ENCODE measurements around the gene EWSR1. TPM values are rescaled to one million over a fixed set of nuclear protein-coding genes. Genes with fewer than 3 reads are reported as not detected.

EWSR1 gene
- total RNA-seq, 1 donor from 2014 or later = 199 TPM

- H3K9me3 ChIP-seq (ENCODE audit: insufficient read depth, low read depth, low read length) = no peaks in the 10 kb centered on the region
- TF ChIP-seq EZH2 (IDR thresholded peaks at IDR 0.05; ENCODE audit: insufficient read depth, low read length) (no peak), CTCF (IDR thresholded peaks at IDR 0.05; ENCODE audit: insufficient read depth, low read depth, low read length) (no peak)
- H3K4me2 ChIP-seq (ENCODE audit: low read length) = no peak overlapping the region
- DNase-seq (ENCODE audit: low read depth) (no peak), FAIRE-seq (no peak)
- no peaks in the 10 kb centered on the region for H3K4me1 ChIP-seq (ENCODE audit: insufficient read depth, low read length)
- H3K4me1 Mint-ChIP-seq (ENCODE audit: low read depth, unreplicated experiment) = peaks cover 4% of the 10 kb centered on the region
- no peak overlapping the region for H3K27ac Mint-ChIP-seq (ENCODE audit: unreplicated experiment)
- no peak overlapping the region for H3K27ac ChIP-seq (ENCODE audit: low read depth, low read length)
- H3K79me2 ChIP-seq (ENCODE audit: insufficient read depth, low read length) = no peaks in the 10 kb centered on the region
- H3K36me3 ChIP-seq (ENCODE audit: insufficient read depth, low read length) = no peaks in the 10 kb centered on the region
- no peak overlapping the region for H3K4me3 ChIP-seq (ENCODE audit: insufficient read depth, low read depth, low read length)
- H3K27me3 Mint-ChIP-seq (ENCODE audit: low read depth, unreplicated experiment) = peaks cover 26% of the 10 kb centered on the region
- H3K9me3 Mint-ChIP-seq (ENCODE audit: unreplicated experiment) = no peaks in the 10 kb centered on the region
- H4K20me1 ChIP-seq (ENCODE audit: insufficient read depth, low read length) = no peaks in the 10 kb centered on the region
- no peaks in the 10 kb centered on the region for H3K27me3 ChIP-seq (ENCODE audit: insufficient read depth, low read length)
- H3K36me3 Mint-ChIP-seq (ENCODE audit: low read depth, unreplicated experiment) = no peaks in the 10 kb centered on the region
- H2AFZ ChIP-seq (ENCODE audit: low read depth, low read length) = no peak overlapping the region
- no peak overlapping the region for H3K4me3 Mint-ChIP-seq (ENCODE audit: unreplicated experiment)
- no peak overlapping the region for H3K9ac ChIP-seq (ENCODE audit: low read length)
Observed at GRCh38 chr22:29224859-29225410, 43.1 kb upstream of the EWSR1 start.

DNA sequence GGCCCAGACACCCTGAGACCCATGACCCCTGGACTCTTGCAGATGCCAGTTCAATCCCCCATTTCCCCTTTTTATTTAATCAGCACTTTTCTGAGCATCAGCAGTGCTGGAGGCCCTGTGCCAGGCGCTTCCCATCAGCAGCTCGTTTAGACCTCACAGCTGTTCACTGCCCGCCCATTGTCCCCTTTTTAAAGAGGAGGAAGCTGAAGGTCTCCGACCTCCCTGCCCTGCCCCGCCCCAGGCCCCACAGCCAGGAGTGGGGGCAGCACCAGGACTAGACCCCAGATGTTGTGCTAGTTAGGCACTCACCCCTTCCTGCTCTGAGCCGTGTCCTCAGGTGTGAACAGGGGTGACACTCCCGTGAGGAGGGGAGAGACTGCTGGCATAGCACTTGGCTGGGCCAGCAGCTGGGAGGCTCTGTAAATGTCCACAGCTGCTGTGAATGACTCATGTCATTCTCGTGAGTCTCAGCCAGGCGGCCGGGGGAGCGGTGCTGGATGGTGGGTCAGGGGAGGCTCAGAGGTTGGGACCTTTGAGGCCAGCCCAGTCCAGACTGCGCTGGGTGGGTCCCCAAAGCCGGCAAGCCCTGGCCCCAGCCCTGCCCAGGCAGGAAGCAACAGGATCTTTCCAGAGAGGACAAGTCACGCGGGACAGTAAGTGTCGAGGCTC lies 42.5 kb upstream of the EWSR1 start:
- no peaks in the 10 kb centered on the region for H3K9me3 ChIP-seq (ENCODE audit: insufficient read depth, low read depth, low read length)
- no peak overlapping the region for H3K27ac Mint-ChIP-seq (ENCODE audit: unreplicated experiment)
- no peaks in the 10 kb centered on the region for H3K27me3 ChIP-seq (ENCODE audit: insufficient read depth, low read length)
- FAIRE-seq = no peak
- H3K27me3 Mint-ChIP-seq (ENCODE audit: low read depth, unreplicated experiment) = peaks cover 25% of the 10 kb centered on the region
- H4K20me1 ChIP-seq (ENCODE audit: insufficient read depth, low read length) = no peaks in the 10 kb centered on the region
- no peaks in the 10 kb centered on the region for H3K4me1 ChIP-seq (ENCODE audit: insufficient read depth, low read length)
- no peaks in the 10 kb centered on the region for H3K79me2 ChIP-seq (ENCODE audit: insufficient read depth, low read length)
- no peak overlapping the region for H3K4me3 Mint-ChIP-seq (ENCODE audit: unreplicated experiment)
- H3K9ac ChIP-seq (ENCODE audit: low read length) = no peak overlapping the region
- no peak for TF ChIP-seq CTCF (IDR thresholded peaks at IDR 0.05; ENCODE audit: insufficient read depth, low read depth, low read length)
- no peak overlapping the region for H3K27ac ChIP-seq (ENCODE audit: low read depth, low read length)
- DNase-seq (ENCODE audit: low read depth) = no peak
- H2AFZ ChIP-seq (ENCODE audit: low read depth, low read length) = no peak overlapping the region
- H3K36me3 Mint-ChIP-seq (ENCODE audit: low read depth, unreplicated experiment) = no peaks in the 10 kb centered on the region
- no peaks in the 10 kb centered on the region for H3K36me3 ChIP-seq (ENCODE audit: insufficient read depth, low read length)
- no peaks in the 10 kb centered on the region for H3K9me3 Mint-ChIP-seq (ENCODE audit: unreplicated experiment)
- H3K4me3 ChIP-seq (ENCODE audit: insufficient read depth, low read depth, low read length) = no peak overlapping the region
- no peak overlapping the region for H3K4me2 ChIP-seq (ENCODE audit: low read length)
- H3K4me1 Mint-ChIP-seq (ENCODE audit: low read depth, unreplicated experiment) = peaks cover 4% of the 10 kb centered on the region

DNA sequence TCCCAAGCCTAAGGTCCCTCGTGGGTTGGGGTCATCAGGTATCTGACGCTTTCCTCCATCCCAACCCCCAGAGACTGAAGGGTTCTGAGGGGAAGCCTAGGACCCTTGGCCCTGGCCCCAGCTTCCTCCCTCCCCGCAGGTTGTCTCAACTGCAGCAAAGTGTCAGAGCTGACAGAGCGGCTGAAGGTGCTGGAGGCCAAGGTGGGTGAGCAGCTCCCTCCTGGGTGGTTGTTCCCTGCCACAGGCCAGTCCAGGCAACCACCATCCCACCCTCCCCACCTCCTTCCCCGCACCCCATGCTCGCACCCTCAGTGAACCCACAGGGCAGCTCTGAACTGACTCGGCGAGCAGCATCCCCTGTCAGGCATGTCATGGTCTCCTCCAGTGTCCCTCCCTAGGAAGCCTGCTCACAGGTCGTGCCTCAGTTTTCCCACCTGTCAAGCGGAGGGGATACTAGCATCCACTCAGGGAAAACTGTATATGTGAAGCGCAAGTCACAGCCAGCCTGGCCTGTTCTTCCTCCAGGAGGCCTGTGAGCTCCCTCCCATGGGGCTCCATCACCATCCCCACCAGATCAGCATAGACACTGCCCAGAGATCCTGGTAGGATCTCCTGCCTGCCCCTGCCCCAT lies 41.6 kb upstream of the EWSR1 start:
- H3K9me3 Mint-ChIP-seq (ENCODE audit: unreplicated experiment) = no peaks in the 10 kb centered on the region
- no peaks in the 10 kb centered on the region for H3K36me3 ChIP-seq (ENCODE audit: insufficient read depth, low read length)
- no peak overlapping the region for H3K4me3 Mint-ChIP-seq (ENCODE audit: unreplicated experiment)
- FAIRE-seq (no peak), DNase-seq (ENCODE audit: low read depth) (no peak)
- H3K9me3 ChIP-seq (ENCODE audit: insufficient read depth, low read depth, low read length) = no peaks in the 10 kb centered on the region
- H2AFZ ChIP-seq (ENCODE audit: low read depth, low read length) = no peak overlapping the region
- peaks cover 4% of the 10 kb centered on the region for H3K4me1 Mint-ChIP-seq (ENCODE audit: low read depth, unreplicated experiment)
- peaks cover 23% of the 10 kb centered on the region for H3K27me3 Mint-ChIP-seq (ENCODE audit: low read depth, unreplicated experiment)
- no peak overlapping the region for H3K4me2 ChIP-seq (ENCODE audit: low read length)
- no peaks in the 10 kb centered on the region for H3K36me3 Mint-ChIP-seq (ENCODE audit: low read depth, unreplicated experiment)
- H3K27me3 ChIP-seq (ENCODE audit: insufficient read depth, low read length) = no peaks in the 10 kb centered on the region
- H3K9ac ChIP-seq (ENCODE audit: low read length) = no peak overlapping the region
- no peak overlapping the region for H3K4me3 ChIP-seq (ENCODE audit: insufficient read depth, low read depth, low read length)
- no peak overlapping the region for H3K27ac ChIP-seq (ENCODE audit: low read depth, low read length)
- H3K4me1 ChIP-seq (ENCODE audit: insufficient read depth, low read length) = no peaks in the 10 kb centered on the region
- no peaks in the 10 kb centered on the region for H3K79me2 ChIP-seq (ENCODE audit: insufficient read depth, low read length)
- no peak overlapping the region for H3K27ac Mint-ChIP-seq (ENCODE audit: unreplicated experiment)
- TF ChIP-seq CTCF (IDR thresholded peaks at IDR 0.05; ENCODE audit: insufficient read depth, low read depth, low read length) (no peak), EZH2 (IDR thresholded peaks at IDR 0.05; ENCODE audit: insufficient read depth, low read length) (no peak)
- no peaks in the 10 kb centered on the region for H4K20me1 ChIP-seq (ENCODE audit: insufficient read depth, low read length)

Measured in astrocyte (in vitro differentiated cells and primary cell).